PC-3 (cell line): Measurements from ENCODE around the gene MYO1C. TPM values are rescaled to one million over a fixed set of nuclear protein-coding genes. Genes with fewer than 3 reads are reported as not detected.
"Not testable (repeated sequence)": the region's sequence is repeated elsewhere in the genome, so short reads cannot be mapped to it uniquely, and the experiment has no call there.

Source experiments
- ATAC-seq: fragments of 200-7000 bp; cut with Tn5 transposase; 2 replicates; pipeline ENCODE4 v1.9.1; 2020; ENCODE audit warnings: mild to moderate bottlenecking, moderate library complexity
- BruUV-seq: library from RNA; stranded (reverse); fragments of 400-500 nt; replicated peaks from 2 replicates; lab custom pipeline; 2021; lab: Mats Ljungman, UMichigan
- CTCF ChIA-PET: fragments of 300-600 bp; sonication (Branson Sonifier 250); formaldehyde crosslinking; loops from one replicate; lab custom pipeline; 2022; ENCODE audit warnings: antibody characterized with exemption; lab: Charles Lee
- POLR2A ChIA-PET: fragments of 300-600 bp; sonication (Branson Sonifier 250); formaldehyde crosslinking; loops from one replicate; lab custom pipeline; 2022; ENCODE audit warnings: antibody characterized with exemption; ENCODE audit not compliant: unreplicated experiment; lab: Charles Lee
- DNase-seq: peaks from one replicate; pipeline ENCODE4 v3.0.0-alpha.2; 2015
- H2AFZ ChIP-seq: fragments of 300-600 bp; sonication (generic); 2 replicates; pipeline ENCODE4 v1.6.0; 2016; ENCODE audit warnings: antibody characterized with exemption, low read length
- H3F3A ChIP-seq: fragments of 300-600 bp; sonication (generic); one replicate; pipeline ENCODE4 v1.6.0; 2017; ENCODE audit warnings: antibody characterized with exemption, low read length, control low read depth, mild to moderate bottlenecking; ENCODE audit not compliant: unreplicated experiment
- H3K27ac ChIP-seq: fragments of 300-600 bp; sonication (generic); 2 replicates; pipeline ENCODE4 v1.5.1; 2016; ENCODE audit warnings: mild to moderate bottlenecking, low read length
- H3K27me3 ChIP-seq: fragments of 300-600 bp; sonication (generic); 2 replicates; pipeline ENCODE4 v1.6.1; 2016; ENCODE audit warnings: low read length, mixed read lengths
- H3K36me3 ChIP-seq: fragments of 300-600 bp; sonication (generic); 2 replicates; pipeline ENCODE4 v1.6.1; 2016; ENCODE audit warnings: low read depth, mixed run types, low read length, mixed read lengths
- H3K4me1 ChIP-seq: fragments of 300-600 bp; sonication (generic); 2 replicates; pipeline ENCODE4 v1.5.1; 2016; ENCODE audit warnings: low read length; ENCODE audit not compliant: insufficient read depth
- H3K4me2 ChIP-seq: fragments of 300-600 bp; sonication (generic); 2 replicates; pipeline ENCODE4 v1.6.0; 2016; ENCODE audit warnings: low read length
- H3K4me3 ChIP-seq: fragments of 300-600 bp; sonication (generic); 2 replicates; pipeline ENCODE4 v1.5.1; 2016; ENCODE audit warnings: mild to moderate bottlenecking, low read length, mixed read lengths
- H3K79me2 ChIP-seq: fragments of 300-600 bp; sonication (generic); 2 replicates; pipeline ENCODE4 v1.6.1; 2017; ENCODE audit warnings: low read length, mixed read lengths
- H3K9ac ChIP-seq: fragments of 300-600 bp; sonication (generic); 2 replicates; pipeline ENCODE4 v1.6.0; 2016; ENCODE audit warnings: mild to moderate bottlenecking, low read length
- H3K9me2 ChIP-seq: fragments of 300-600 bp; sonication (generic); replicated peaks from 2 replicates; pipeline ENCODE4 v1.6.1; 2016; ENCODE audit warnings: mixed run types, low read length, mixed read lengths
- H3K9me3 ChIP-seq: fragments of 300-600 bp; sonication (generic); 2 replicates; pipeline ENCODE4 v1.6.1; 2016; ENCODE audit warnings: low read length, mixed read lengths
- H4K20me1 ChIP-seq: fragments of 300-600 bp; sonication (generic); 2 replicates; pipeline ENCODE4 v1.6.1; 2016; ENCODE audit warnings: low read length, mixed read lengths
- CTCF ChIP-seq: fragments of 300-600 bp; sonication (generic); conservative IDR thresholded peaks from 2 replicates; pipeline ENCODE4 v1.5.1; 2017; ENCODE audit warnings: antibody characterized with exemption, low read depth, mild to moderate bottlenecking, low read length
- EZH2 ChIP-seq: fragments of 300-600 bp; sonication (generic); IDR thresholded peaks from one replicate; pipeline ENCODE4 v1.6.1; 2017; ENCODE audit warnings: antibody characterized with exemption, mild to moderate bottlenecking, low read length; ENCODE audit not compliant: unreplicated experiment
- EZH2phosphoT487 ChIP-seq: fragments of 300-600 bp; sonication (generic); IDR thresholded peaks from 2 replicates; pipeline ENCODE4 v1.6.1; 2018; ENCODE audit warnings: mild to moderate bottlenecking, antibody characterized with exemption, low read length, borderline replicate concordance
- intact Hi-C: fragments of 100-400 bp; cut with micrococcal nuclease; formaldehyde crosslinking; loops from 2 replicates; pipeline ENCODE4 v1.9.0; 2023
- total RNA-seq: library from RNA; depleted of rRNA; stranded (reverse); fragments of >200 nt; gene quantifications from 2 replicates; pipeline ENCODE4 v1.2.3, GENCODE V29; 2014

MYO1C gene
- total RNA-seq, 1 experiment from 2014 or later, result 76.4 TPM

- no TSS peak for BruUV-seq
- H3K9me3 ChIP-seq, result no peaks in the 10 kb centered on the region
- H2AFZ ChIP-seq, result no peak overlapping the region
- no peaks in the 10 kb centered on the region for H3K27me3 ChIP-seq
- H3K27ac ChIP-seq, result no peak overlapping the region
- peaks cover 4% of the 10 kb centered on the region; the same call in 1 of the 2 replicates for H3K4me1 ChIP-seq
- ATAC-seq, result no peak
- no peak overlapping the region for H3K4me3 ChIP-seq
- no peak overlapping the region for H3K9ac ChIP-seq
- POLR2A ChIA-PET, result no interaction called here
- peaks cover 20% of the 10 kb centered on the region for H4K20me1 ChIP-seq
- H3K9me2 ChIP-seq, result no peaks in the 10 kb centered on the region
- CTCF ChIA-PET, result interaction anchor here (0.6 kb wide), 1 partner anchor 8 kb away, joined by 4 read pairs; no protein-coding TSS in a partner anchor
- no peak for DNase-seq
- peaks cover 82% of the 10 kb centered on the region for H3K79me2 ChIP-seq
- H3K36me3 ChIP-seq, result peaks cover 5% of the 10 kb centered on the region; the same call in 1 of the 2 replicates
- no peak overlapping the region for H3K4me2 ChIP-seq
- H3F3A ChIP-seq, result no peaks in the 10 kb centered on the region
- TF ChIP-seq CTCF (no peak), EZH2phosphoT487 (no peak), EZH2 (no peak)
- intact Hi-C loops, result loop anchor here (10.0 kb wide), 1 partner anchor 88 kb away; no protein-coding TSS in a partner anchor
These were observed 39.6 kb downstream of the MYO1C start for GRCh38 chr17:1452836-1453235.

- not testable (repeated sequence) for ATAC-seq
These were observed 42.2 kb downstream of the MYO1C start for GRCh38 chr17:1450261-1450660.

GRCh38 chr17:1449412-1449967 lies 43.0 kb downstream of the MYO1C start:
- no peaks in the 10 kb centered on the region for H3K9me3 ChIP-seq
- ATAC-seq, result peak; percentile 18; the same call in 1 of the 2 replicates
- H3K4me2 ChIP-seq, result no peak overlapping the region
- intact Hi-C loops, result no loop called here
- no peak overlapping the region for H2AFZ ChIP-seq
- no peak overlapping the region for H3K27ac ChIP-seq
- no TSS peak for BruUV-seq
- DNase-seq, result no peak
- H3F3A ChIP-seq, result no peaks in the 10 kb centered on the region
- H3K79me2 ChIP-seq, result peaks cover 99% of the 10 kb centered on the region
- no peaks in the 10 kb centered on the region for H3K4me1 ChIP-seq
- H3K4me3 ChIP-seq, result no peak overlapping the region
- no peaks in the 10 kb centered on the region for H3K27me3 ChIP-seq
- H3K36me3 ChIP-seq, result peaks cover 5% of the 10 kb centered on the region; the same call in 1 of the 2 replicates
- TF ChIP-seq EZH2phosphoT487 (no peak), EZH2 (no peak), CTCF (no peak)
- H3K9ac ChIP-seq, result no peak overlapping the region
- CTCF ChIA-PET, result no interaction called here
- POLR2A ChIA-PET, result interaction anchor here (0.6 kb wide), 1 partner anchor 60 kb away, joined by 5 read pairs; no protein-coding TSS in a partner anchor
- H3K9me2 ChIP-seq, result no peaks in the 10 kb centered on the region
- H4K20me1 ChIP-seq, result peaks cover 18% of the 10 kb centered on the region

More at GRCh38 chr17:1450261-1450660, 42.2 kb downstream of the MYO1C start:
- H3K9me2 ChIP-seq, H3K9me3 ChIP-seq, H3F3A ChIP-seq, POLR2A ChIA-PET, H3K4me3 ChIP-seq, H3K4me1 ChIP-seq, BruUV-seq, H3K27me3 ChIP-seq, H3K4me2 ChIP-seq, H3K9ac ChIP-seq, H2AFZ ChIP-seq, H3K36me3 ChIP-seq, DNase-seq, H3K27ac ChIP-seq, CTCF ChIA-PET: not testable (repeated sequence)
- peaks cover 25% of the 10 kb centered on the region for H4K20me1 ChIP-seq
- peaks cover 100% of the 10 kb centered on the region for H3K79me2 ChIP-seq
- intact Hi-C loops, result loop anchor here (10.0 kb wide), 1 partner anchor 85 kb away; no protein-coding TSS in a partner anchor
